MM.1S (cell line): ENCODE results near the gene PIK3R3.

Source experiments
- DNase-seq: peaks from one replicate; pipeline ENCODE4 v3.0.0-alpha.2; 2015
- H2AFZ ChIP-seq: fragments of 300-600 bp; sonication (generic); 2 replicates; pipeline ENCODE4 v1.6.0; 2016; ENCODE audit warnings: antibody characterized with exemption, low read length
- H3F3A ChIP-seq: fragments of 300-600 bp; sonication (generic); 2 replicates; pipeline ENCODE4 v1.6.1; 2016; ENCODE audit warnings: mild to moderate bottlenecking, antibody characterized with exemption, low read length, moderate library complexity, mixed read lengths; ENCODE audit not compliant: insufficient read depth
- H3K27ac ChIP-seq: fragments of 300-600 bp; sonication (generic); 2 replicates; pipeline ENCODE4 v1.5.1; 2016; ENCODE audit warnings: mild to moderate bottlenecking, low read length
- H3K27me3 ChIP-seq: fragments of 300-600 bp; sonication (generic); replicated peaks from 2 replicates; pipeline ENCODE4 v1.6.0; 2016; ENCODE audit warnings: low read length; ENCODE audit not compliant: insufficient read depth
- H3K36me3 ChIP-seq: fragments of 300-600 bp; sonication (generic); replicated peaks from 2 replicates; pipeline ENCODE4 v1.6.1; 2016; ENCODE audit warnings: mild to moderate bottlenecking, low read length, mixed read lengths; ENCODE audit not compliant: insufficient read depth
- H3K4me1 ChIP-seq: fragments of 300-600 bp; sonication (generic); 2 replicates; pipeline ENCODE4 v1.6.1; 2016; ENCODE audit warnings: low read length, mixed read lengths
- H3K4me2 ChIP-seq: fragments of 300-600 bp; sonication (generic); 2 replicates; pipeline ENCODE4 v1.6.0; 2016; ENCODE audit warnings: low read depth, low read length
- H3K4me3 ChIP-seq: fragments of 300-600 bp; sonication (generic); 2 replicates; pipeline ENCODE4 v1.5.1; 2016; ENCODE audit warnings: low read length, mixed read lengths
- H3K79me2 ChIP-seq: fragments of 300-600 bp; sonication (generic); 2 replicates; pipeline ENCODE4 v1.6.1; 2016; ENCODE audit warnings: mixed run types, low read length, mixed read lengths
- H3K9ac ChIP-seq: fragments of 300-600 bp; sonication (generic); 2 replicates; pipeline ENCODE4 v1.6.1; 2016; ENCODE audit warnings: low read length, mixed read lengths
- H3K9me2 ChIP-seq: fragments of 300-600 bp; sonication (generic); replicated peaks from 2 replicates; pipeline ENCODE4 v1.6.1; 2016; ENCODE audit warnings: mild to moderate bottlenecking, low read length, mixed read lengths; ENCODE audit not compliant: insufficient read depth
- H3K9me3 ChIP-seq: fragments of 300-600 bp; sonication (generic); replicated peaks from 2 replicates; pipeline ENCODE4 v1.6.1; 2016; ENCODE audit warnings: mild to moderate bottlenecking, low read length, mixed read lengths; ENCODE audit not compliant: insufficient read depth
- H4K20me1 ChIP-seq: fragments of 300-600 bp; sonication (generic); 2 replicates; pipeline ENCODE4 v1.6.1; 2016; ENCODE audit warnings: mild to moderate bottlenecking, low read length, moderate library complexity, mixed read lengths; ENCODE audit not compliant: insufficient read depth
- CTCF ChIP-seq: fragments of 300-600 bp; sonication (generic); IDR thresholded peaks from 2 replicates; pipeline ENCODE4 v1.5.1; 2016; ENCODE audit warnings: antibody characterized with exemption, low read length, mixed read lengths
- EZH2 ChIP-seq: fragments of 300-600 bp; sonication (generic); optimal IDR thresholded peaks from 2 replicates; pipeline ENCODE3; 2017; ENCODE audit warnings: low read depth, mild to moderate bottlenecking, antibody characterized with exemption, low read length, mixed read lengths
- EZH2phosphoT487 ChIP-seq: fragments of 300-600 bp; sonication (generic); IDR thresholded peaks from 2 replicates; pipeline ENCODE4 v1.6.1; 2018; ENCODE audit warnings: antibody characterized with exemption, low read length

The PIK3R3 gene

GRCh38 chr1:46137916-46138315 is 5.5 kb upstream of the PIK3R3 start:
- no peaks in the 10 kb centered on the region for H3K27me3 ChIP-seq
- H2AFZ ChIP-seq, result no peak overlapping the region
- H3K9ac ChIP-seq, result no peak overlapping the region
- peaks cover 19% of the 10 kb centered on the region for H3F3A ChIP-seq
- TF ChIP-seq EZH2, result no peak
- no peaks in the 10 kb centered on the region for H3K36me3 ChIP-seq
- no peak overlapping the region for H3K4me2 ChIP-seq
- no peak for DNase-seq
- no peaks in the 10 kb centered on the region for H3K9me2 ChIP-seq
- no peaks in the 10 kb centered on the region for H3K9me3 ChIP-seq
- no peak overlapping the region for H3K4me3 ChIP-seq
- H3K27ac ChIP-seq, result no peak overlapping the region
- H4K20me1 ChIP-seq, result no peaks in the 10 kb centered on the region
- H3K79me2 ChIP-seq, result no peaks in the 10 kb centered on the region
- peaks cover 33% of the 10 kb centered on the region for H3K4me1 ChIP-seq

- Histone ChIP-seq H2AFZ (no peak overlapping the region), H3K27ac (no peak overlapping the region), H4K20me1 (no peaks in the 10 kb centered on the region), H3F3A (peaks cover 30% of the 10 kb centered on the region), H3K9me3 (no peaks in the 10 kb centered on the region), H3K79me2 (no peaks in the 10 kb centered on the region), H3K9ac (no peak overlapping the region), H3K36me3 (no peaks in the 10 kb centered on the region), H3K4me3 (no peak overlapping the region), H3K27me3 (no peaks in the 10 kb centered on the region), H3K9me2 (no peaks in the 10 kb centered on the region), H3K4me1 (peaks cover 33% of the 10 kb centered on the region), H3K4me2 (no peak overlapping the region)
- TF ChIP-seq CTCF, result no peak
- no peak for TF ChIP-seq EZH2phosphoT487
- TF ChIP-seq EZH2, result no peak
- no peak for DNase-seq
Observed at GRCh38 chr1:46136711-46137110, 4.3 kb upstream of the PIK3R3 start.

- DNase-seq, result peak; percentile 38
Observed at GRCh38 chr1:46134660-46135331, 2.4 kb upstream of the PIK3R3 start.

More at GRCh38 chr1:46134660-46135331, 2.4 kb upstream of the PIK3R3 start:
- TF ChIP-seq CTCF, result no peak
- TF ChIP-seq EZH2phosphoT487, result no peak
- no peak for TF ChIP-seq EZH2
- Histone ChIP-seq H3F3A (peaks cover 31% of the 10 kb centered on the region), H3K27me3 (no peaks in the 10 kb centered on the region), H3K9ac (no peak overlapping the region), H2AFZ (0 out of 2 replicates have a peak overlapping the region, but pooled peaks have one; percentile 1), H3K9me2 (no peaks in the 10 kb centered on the region), H3K4me2 (peak overlapping the region; percentile 98), H3K79me2 (peaks cover 10% of the 10 kb centered on the region), H4K20me1 (no peaks in the 10 kb centered on the region), H3K9me3 (no peaks in the 10 kb centered on the region), H3K4me3 (peak overlapping the region; percentile 4; the same call in 1 of the 2 replicates), H3K4me1 (peaks cover 33% of the 10 kb centered on the region), H3K27ac (peak overlapping the region; percentile 99; the same call in 1 of the 2 replicates), H3K36me3 (no peaks in the 10 kb centered on the region)
